ENCODE data around the gene MDM2. TPM values are rescaled to one million over a fixed set of nuclear protein-coding genes. Genes with fewer than 3 reads are reported as not detected.
A peak's percentile ranks its signal among the peaks of the same experiment; 100 is the strongest.

The MDM2 gene
- total and polyA plus RNA-seq, 2 of the 13 experiments (the other 11 are each of a cell fraction or from before 2014, with no cell fraction given): 29.3 to 314 TPM

DNA sequence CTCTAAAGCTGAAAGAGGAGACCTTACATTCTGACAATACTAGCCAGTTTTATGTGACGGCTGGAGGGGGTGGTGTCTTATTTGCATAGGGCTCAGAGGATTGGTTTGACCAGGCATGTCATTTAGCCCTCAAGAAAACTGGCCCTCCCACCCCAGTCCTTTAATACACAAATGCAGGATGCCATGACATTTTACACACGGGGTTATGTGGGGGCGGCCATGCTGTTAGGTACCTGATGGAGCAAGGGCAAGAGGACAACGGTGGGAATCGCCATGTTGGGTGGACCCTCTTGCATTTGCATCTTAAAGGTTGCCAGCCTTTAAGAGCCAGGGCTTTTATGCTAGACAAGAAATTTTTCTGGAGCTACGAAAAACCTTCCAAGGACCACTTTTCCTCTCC is 23.3 kb downstream of the MDM2 start:
- WGBS (ENCODE audit: low lambda C conversion rate): 92% methylated on average over 6 of the region's 6 CpGs
- FAIRE-seq: no peak
- ChIA-PET POLR2A (interaction anchor here (1.0 to 3.0 kb wide), 6 partner anchors 8 to 85 kb away, joined by 3 to 14 read pairs (median 4); partner anchors contain the start of genes MDM2 and SLC35E3), CTCF (ENCODE audit: low intra/inter-chr PET ratio, low total read pairs) (no interaction called here)
- intact Hi-C loops (cut with micrococcal nuclease; ENCODE audit: unreplicated experiment): no loop called here
- Histone ChIP-seq H3K36me3 (replicated peaks in 1 of 2; ENCODE audit: control insufficient read depth in 1 of 2, insufficient read depth in 2 of 2, low read length in 2 of 2) (peaks cover 14 to 57% of the 10 kb centered on the region in 2 experiments), H3K9me3 (ENCODE audit: low read length) (no peaks in the 10 kb centered on the region), H4K20me1 (ENCODE audit: insufficient read depth, low read length) (peaks cover 40% of the 10 kb centered on the region), H3K27me3 (ENCODE audit: control insufficient read depth in 1 of 2, insufficient read depth in 2 of 2, low read length in 2 of 2) (no peaks in the 10 kb centered on the region), H3K79me2 (ENCODE audit: insufficient read depth, low read length) (peaks cover 16% of the 10 kb centered on the region), H3K4me1 (ENCODE audit: insufficient read depth, low read length) (peaks cover 9% of the 10 kb centered on the region; the same call in 1 of the 2 replicates), H3K4me3 (replicated peaks in 1 of 3; ENCODE audit: insufficient read depth in 1 of 3, low read depth in 2 of 3, low read length in 3 of 3) (no peak overlapping the region), H3K4me2 (ENCODE audit: low read depth, low read length) (no peak overlapping the region), H3K9ac (ENCODE audit: insufficient read depth, low read depth, low read length) (no peak overlapping the region), H3K27ac (ENCODE audit: extremely low read length, insufficient read depth, low read length) (no peak overlapping the region), H2AFZ (ENCODE audit: low read length) (no peak overlapping the region)
- in situ Hi-C loops (cut with HindIII; ENCODE audit: extremely low pct_ligation_motif_present, low pct_unique_long_range_greater_than_20kb): no loop called here
- no peak for DNase-seq (ENCODE audit: low spot score)
- peak; percentile 40 for ATAC-seq
- TF ChIP-seq POLR2G (IDR thresholded peaks at IDR 0.05; ENCODE audit: low read depth, low read length) (peak; percentile 41; the same call in 1 of the 2 replicates), RBFOX2 (IDR thresholded peaks at IDR 0.05; ENCODE audit: low read depth, low read length) (peak; percentile 48; the same call in 1 of the 2 replicates), FOSL1 (CRISPR knock-in tag; IDR thresholded peaks at IDR 0.05; ENCODE audit: borderline replicate concordance) (no peak), POLR2A (IDR thresholded peaks at IDR 0.05; ENCODE audit: insufficient read depth in 1 of 2, low read depth in 2 of 2, low read length in 2 of 2) (peak in 1 of 2 experiments; percentile 19; a peak in 1 of 4 replicates), RBM22 (optimal IDR thresholded peaks at IDR 0.05; ENCODE audit: low read length) (peak; percentile 93), KDM2A (CRISPR knock-in tag; IDR thresholded peaks at IDR 0.05; ENCODE audit: borderline replicate concordance, low read depth) (no peak), AGO2 (optimal IDR thresholded peaks at IDR 0.05; ENCODE audit: low read depth, low read length) (peak; percentile 65)
- no TSS peak for BruUV-seq (replicated peaks)

DNA sequence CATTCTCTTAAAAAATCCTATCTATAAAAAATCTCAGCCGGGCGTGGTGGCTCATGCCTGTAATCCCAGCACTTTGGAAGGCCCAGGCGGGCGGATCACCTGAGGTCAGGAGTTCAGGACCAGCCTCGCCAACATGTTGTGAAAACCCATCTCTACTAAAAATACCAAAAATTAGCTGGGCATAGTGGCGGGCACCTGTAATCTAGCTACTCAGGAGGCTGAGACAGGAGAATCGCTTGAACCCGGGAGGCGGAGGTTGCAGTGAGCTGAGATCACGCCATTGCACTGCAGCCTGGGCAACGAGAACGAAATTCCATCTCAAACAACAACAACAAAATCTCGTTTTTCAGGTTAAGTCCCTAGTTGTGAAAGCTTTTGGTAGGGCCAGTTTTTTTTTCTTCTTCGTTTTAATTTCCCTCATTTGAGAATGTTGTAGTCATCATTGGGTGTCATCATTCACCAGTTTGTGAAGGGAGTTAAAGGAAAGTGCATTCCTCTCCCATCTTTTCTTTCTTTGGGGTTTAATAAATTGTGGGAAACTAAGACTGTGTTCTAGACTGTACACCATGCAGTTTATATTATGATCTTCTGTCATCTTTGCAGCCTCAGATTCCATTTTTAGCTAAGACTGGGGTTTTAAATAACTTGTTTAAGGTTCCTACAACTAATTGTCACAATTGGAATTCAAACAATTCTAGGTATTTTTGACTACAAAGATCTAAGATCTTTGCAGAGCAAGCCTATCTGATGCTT is 23.9 kb downstream of the MDM2 start:
- Histone ChIP-seq H3K4me2 (ENCODE audit: low read depth, low read length) (no peak overlapping the region), H3K36me3 (replicated peaks in 1 of 2; ENCODE audit: control insufficient read depth in 1 of 2, insufficient read depth in 2 of 2, low read length in 2 of 2) (peaks cover 14 to 63% of the 10 kb centered on the region in 2 experiments), H3K79me2 (ENCODE audit: insufficient read depth, low read length) (peaks cover 19% of the 10 kb centered on the region), H3K9ac (ENCODE audit: insufficient read depth, low read depth, low read length) (no peak overlapping the region), H3K4me1 (ENCODE audit: insufficient read depth, low read length) (peaks cover 9% of the 10 kb centered on the region; the same call in 1 of the 2 replicates), H2AFZ (ENCODE audit: low read length) (no peak overlapping the region), H4K20me1 (ENCODE audit: insufficient read depth, low read length) (peaks cover 43% of the 10 kb centered on the region), H3K27ac (ENCODE audit: extremely low read length, insufficient read depth, low read length) (no peak overlapping the region), H3K4me3 (replicated peaks in 1 of 3; ENCODE audit: insufficient read depth in 1 of 3, low read depth in 2 of 3, low read length in 3 of 3) (no peak overlapping the region), H3K9me3 (ENCODE audit: low read length) (no peaks in the 10 kb centered on the region), H3K27me3 (ENCODE audit: control insufficient read depth in 1 of 2, insufficient read depth in 2 of 2, low read length in 2 of 2) (no peaks in the 10 kb centered on the region)
- in situ Hi-C loops (cut with HindIII; ENCODE audit: extremely low pct_ligation_motif_present, low pct_unique_long_range_greater_than_20kb): no loop called here
- no peak for DNase-seq (ENCODE audit: low spot score)
- ChIA-PET POLR2A (interaction anchor here (1.0 to 3.0 kb wide), 4 partner anchors 9 to 86 kb away, joined by 3 to 14 read pairs (median 4); partner anchors contain the start of genes MDM2 and SLC35E3), CTCF (ENCODE audit: low intra/inter-chr PET ratio, low total read pairs) (no interaction called here)
- WGBS (ENCODE audit: low lambda C conversion rate): 95% methylated on average over 14 of the region's 14 CpGs
- intact Hi-C loops (cut with micrococcal nuclease; ENCODE audit: unreplicated experiment): no loop called here
- FAIRE-seq: no peak
- no TSS peak for BruUV-seq (replicated peaks)
- no peak for ATAC-seq
- TF ChIP-seq RBM22 (optimal IDR thresholded peaks at IDR 0.05; ENCODE audit: low read length) (peak; percentile 11), ZNF501 (CRISPR knock-in tag; IDR thresholded peaks at IDR 0.05) (no peak), ZKSCAN5 (CRISPR knock-in tag; IDR thresholded peaks at IDR 0.05) (no peak), TOE1 (CRISPR knock-in tag; IDR thresholded peaks at IDR 0.05) (no peak), NR2F2 (IDR thresholded peaks at IDR 0.05; ENCODE audit: borderline replicate concordance, low read depth) (no peak), ZNF20 (CRISPR knock-in tag; IDR thresholded peaks at IDR 0.05) (no peak), POLR2G (IDR thresholded peaks at IDR 0.05; ENCODE audit: low read depth, low read length) (0 out of 2 replicates have a peak, but pooled peaks have one; percentile 7), ZNF24 (IDR thresholded peaks at IDR 0.05) (no peak), TP53 (CRISPR knock-in tag; conservative IDR thresholded peaks at IDR 0.05) (no peak), ZNF574 (CRISPR knock-in tag; IDR thresholded peaks at IDR 0.05) (no peak), AGO2 (optimal IDR thresholded peaks at IDR 0.05; ENCODE audit: low read depth, low read length) (peak; percentile 26)

Data from HepG2 (cell line).